ENCODE data around the gene ACSS1. TPM values are rescaled to one million over a fixed set of nuclear protein-coding genes. Genes with fewer than 3 reads are reported as not detected.

The ACSS1 gene
- total and polyA plus RNA-seq, 4 donors, result 15.8 to 38.9 (median 26.9) TPM

DNA sequence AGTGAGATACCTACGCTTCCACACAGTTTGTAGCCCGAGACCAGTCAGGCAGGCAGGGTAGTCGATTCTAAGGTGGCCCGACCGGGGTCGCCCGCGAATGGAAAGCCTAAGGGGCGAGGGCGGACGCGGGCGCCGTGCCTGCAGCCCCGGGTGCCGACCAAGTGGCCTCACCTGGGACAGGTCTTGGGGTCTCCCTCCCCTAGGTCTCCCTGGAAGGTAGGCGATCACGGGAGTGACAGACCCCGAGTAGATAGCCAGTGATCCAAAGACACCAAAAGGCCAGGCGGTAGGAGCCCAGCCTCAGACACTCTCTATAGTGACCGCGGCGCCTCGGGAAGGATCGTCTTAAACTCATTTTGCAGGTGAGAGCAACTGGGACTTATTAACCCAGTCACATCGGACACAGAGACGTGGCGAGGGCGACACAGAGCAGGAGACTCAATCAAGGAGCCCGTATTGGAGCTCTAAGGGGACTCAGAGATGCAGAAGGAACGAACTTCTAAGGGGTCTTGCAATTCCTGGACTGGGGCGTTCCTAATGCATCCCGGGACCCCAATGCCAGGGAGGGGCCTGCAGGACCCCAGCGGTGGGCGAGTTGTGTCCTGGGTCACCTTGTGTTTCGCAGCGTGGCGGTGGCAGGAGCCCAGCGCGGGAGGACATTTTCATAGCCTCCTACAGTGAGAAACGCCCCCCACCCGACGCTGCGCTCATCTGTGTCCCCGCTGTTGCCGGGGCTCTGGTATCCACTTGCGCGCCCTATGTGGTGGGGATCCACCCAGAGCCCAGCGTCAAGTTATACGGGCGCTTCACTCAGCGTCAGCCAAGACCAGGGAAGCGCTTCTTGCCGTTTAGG lies 26.1 kb upstream of the ACSS1 start:
- Histone ChIP-seq H3K9me3 (ENCODE audit: control insufficient read depth in 4 of 4, insufficient read depth in 3 of 4, low read length in 3 of 4) (peaks cover 0 to 7% (median 0%) of the 10 kb centered on the region in 4 donors), H3K4me3 (no peak overlapping the region), H3K27ac (ENCODE audit: low read depth in 1 of 2, low read length in 1 of 2) (no peak overlapping the region), H3K4me1 (ENCODE audit: control insufficient read depth in 5 of 5, insufficient read depth in 5 of 5, low read length in 5 of 5) (peaks cover 0 to 5% (median 0%) of the 10 kb centered on the region in 5 donors), H3K27me3 (ENCODE audit: control insufficient read depth in 3 of 3, insufficient read depth in 3 of 3, low read length in 2 of 3) (peaks cover 21 to 89% (median 68%) of the 10 kb centered on the region in 3 donors), H3K9ac (ENCODE audit: insufficient read depth in 1 of 2, low read length in 2 of 2) (no peak overlapping the region), H3K36me3 (ENCODE audit: control insufficient read depth in 4 of 4, insufficient read depth in 4 of 4, low read length in 4 of 4) (no peaks in the 10 kb centered on the region)
- DNase-seq, result no peak
- TF ChIP-seq, protein P1, sequence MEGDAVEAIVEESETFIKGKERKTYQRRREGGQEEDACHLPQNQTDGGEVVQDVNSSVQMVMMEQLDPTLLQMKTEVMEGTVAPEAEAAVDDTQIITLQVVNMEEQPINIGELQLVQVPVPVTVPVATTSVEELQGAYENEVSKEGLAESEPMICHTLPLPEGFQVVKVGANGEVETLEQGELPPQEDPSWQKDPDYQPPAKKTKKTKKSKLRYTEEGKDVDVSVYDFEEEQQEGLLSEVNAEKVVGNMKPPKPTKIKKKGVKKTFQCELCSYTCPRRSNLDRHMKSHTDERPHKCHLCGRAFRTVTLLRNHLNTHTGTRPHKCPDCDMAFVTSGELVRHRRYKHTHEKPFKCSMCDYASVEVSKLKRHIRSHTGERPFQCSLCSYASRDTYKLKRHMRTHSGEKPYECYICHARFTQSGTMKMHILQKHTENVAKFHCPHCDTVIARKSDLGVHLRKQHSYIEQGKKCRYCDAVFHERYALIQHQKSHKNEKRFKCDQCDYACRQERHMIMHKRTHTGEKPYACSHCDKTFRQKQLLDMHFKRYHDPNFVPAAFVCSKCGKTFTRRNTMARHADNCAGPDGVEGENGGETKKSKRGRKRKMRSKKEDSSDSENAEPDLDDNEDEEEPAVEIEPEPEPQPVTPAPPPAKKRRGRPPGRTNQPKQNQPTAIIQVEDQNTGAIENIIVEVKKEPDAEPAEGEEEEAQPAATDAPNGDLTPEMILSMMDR (IDR thresholded peaks at IDR 0.05; ENCODE audit: control extremely low read depth, extremely low read depth), result no peak
- ATAC-seq (ENCODE audit: insufficient read depth, low FRiP score), result no peak
- WGBS, 2 donors, result 8 to 12% methylated on average over 52 to 54 of the region's 54 CpGs

DNA sequence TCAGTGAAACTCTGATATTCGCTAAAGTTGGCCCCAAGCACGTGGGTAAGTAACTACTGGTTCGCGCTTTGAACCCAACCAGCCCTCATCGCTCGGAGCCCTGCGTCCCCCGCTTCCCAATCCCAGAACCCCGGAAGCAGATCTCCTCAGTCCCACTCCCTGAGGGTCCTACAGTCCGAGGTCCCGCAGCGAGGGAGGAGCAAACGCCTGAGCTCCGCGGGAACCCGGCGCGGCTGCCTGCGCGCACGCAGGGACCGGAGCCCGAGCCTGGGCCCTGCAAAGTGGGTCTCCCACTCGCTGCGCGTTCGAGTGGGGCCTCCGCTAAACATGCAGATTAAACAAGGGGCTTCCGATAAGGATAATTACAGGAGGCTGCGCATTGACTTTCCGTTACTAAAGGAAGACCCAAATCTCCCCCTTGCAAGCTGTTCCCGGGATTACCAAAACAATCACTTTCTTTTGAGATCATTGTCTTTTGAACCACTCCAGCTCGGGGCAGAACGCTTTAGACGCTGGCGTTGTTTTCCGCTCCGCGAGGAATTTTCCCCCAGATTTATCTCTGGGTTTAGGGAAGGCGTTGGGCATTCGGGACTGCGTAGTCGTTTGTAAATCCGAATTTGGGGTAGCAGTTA lies 25.3 kb upstream of the ACSS1 start:
- ATAC-seq (ENCODE audit: insufficient read depth, low FRiP score), result no peak
- TF ChIP-seq, protein P1 (IDR thresholded peaks at IDR 0.05; ENCODE audit: control extremely low read depth, extremely low read depth), result no peak
- Histone ChIP-seq H3K4me1 (ENCODE audit: control insufficient read depth in 5 of 5, insufficient read depth in 5 of 5, low read length in 5 of 5) (peaks cover 0 to 5% (median 0%) of the 10 kb centered on the region in 5 donors), H3K9me3 (ENCODE audit: control insufficient read depth in 4 of 4, insufficient read depth in 3 of 4, low read length in 3 of 4) (peaks cover 0 to 7% (median 0%) of the 10 kb centered on the region in 4 donors), H3K9ac (ENCODE audit: insufficient read depth in 1 of 2, low read length in 2 of 2) (no peak overlapping the region), H3K27me3 (ENCODE audit: control insufficient read depth in 3 of 3, insufficient read depth in 3 of 3, low read length in 2 of 3) (peaks cover 19 to 96% (median 76%) of the 10 kb centered on the region in 3 donors), H3K36me3 (ENCODE audit: control insufficient read depth in 4 of 4, insufficient read depth in 4 of 4, low read length in 4 of 4) (no peaks in the 10 kb centered on the region), H3K27ac (ENCODE audit: low read depth in 1 of 2, low read length in 1 of 2) (no peak overlapping the region), H3K4me3 (no peak overlapping the region)
- 5% methylated on average over 44 of the region's 44 CpGs for WGBS, 2 donors
- no peak for DNase-seq

DNA sequence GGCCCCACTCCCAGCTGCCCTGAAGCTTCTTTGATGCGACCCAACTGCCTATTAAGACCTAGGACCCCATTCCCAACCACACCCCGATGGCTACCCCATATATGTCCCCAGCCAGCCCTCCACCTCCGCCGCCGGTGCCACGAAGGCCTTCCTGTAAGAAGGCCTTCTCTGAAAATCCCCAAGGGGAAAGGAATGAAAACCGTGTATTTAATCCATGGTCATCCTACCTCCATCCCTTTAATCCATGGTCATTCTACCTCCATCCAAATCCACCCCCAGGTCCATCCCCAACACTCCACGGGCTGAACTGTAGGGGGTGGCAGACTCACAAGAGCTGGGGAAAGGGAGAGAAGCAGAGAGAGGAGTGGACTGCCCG lies 24.5 kb upstream of the ACSS1 start:
- no peak overlapping the region for H3K9ac ChIP-seq (ENCODE audit: insufficient read depth in 1 of 2, low read length in 2 of 2)
- WGBS, 2 donors, result 17 to 29% methylated on average over 9 of the region's 9 CpGs
- H3K4me1 ChIP-seq (ENCODE audit: control insufficient read depth in 5 of 5, insufficient read depth in 5 of 5, low read length in 5 of 5), result peaks cover 0 to 9% (median 0%) of the 10 kb centered on the region in 5 donors
- no peaks in the 10 kb centered on the region for H3K36me3 ChIP-seq (ENCODE audit: control insufficient read depth in 4 of 4, insufficient read depth in 4 of 4, low read length in 4 of 4)
- H3K9me3 ChIP-seq (ENCODE audit: control insufficient read depth in 4 of 4, insufficient read depth in 3 of 4, low read length in 3 of 4), result peaks cover 0 to 7% (median 0%) of the 10 kb centered on the region in 4 donors
- peaks cover 19 to 96% (median 80%) of the 10 kb centered on the region in 3 donors for H3K27me3 ChIP-seq (ENCODE audit: control insufficient read depth in 3 of 3, insufficient read depth in 3 of 3, low read length in 2 of 3)
- H3K27ac ChIP-seq (ENCODE audit: low read depth in 1 of 2, low read length in 1 of 2), result no peak overlapping the region
- ATAC-seq (ENCODE audit: insufficient read depth, low FRiP score) (no peak), DNase-seq (no peak)
- H3K4me3 ChIP-seq, result no peak overlapping the region
- TF ChIP-seq, protein P1 (IDR thresholded peaks at IDR 0.05; ENCODE audit: control extremely low read depth, extremely low read depth), result no peak

Data from lung (tissue), 12 donors.